Stimulated activated CD8-positive, alpha-beta memory T cell treated with anti-CD3 and anti-CD28 coated beads, Interleukin-12 subunit alpha, Interleukin-12 subunit beta, amount 100 ng/mL, for 24 hours (primary cell): ENCODE measurements around the gene ENTPD2.
"Not testable (repeated sequence)": the region's sequence is repeated elsewhere in the genome, so short reads cannot be mapped to it uniquely, and the experiment has no call there.

ENCODE experiments used
- DNase-seq: peaks from one replicate; pipeline ENCODE4 v3.0.0-alpha.2; 2020; ENCODE audit errors: extremely low read depth

The ENTPD2 gene

GRCh38 chr9:137045294-137046087 lies 8.4 kb downstream of the ENTPD2 start:
- no peak for DNase-seq

- no peak for DNase-seq
Measured at GRCh38 chr9:137044502-137045177, 9.2 kb downstream of the ENTPD2 start.

GRCh38 chr9:137044037-137044436 lies 9.8 kb downstream of the ENTPD2 start:
- no peak for DNase-seq

- no peak for DNase-seq
Measured at GRCh38 chr9:137042751-137043727, 10.8 kb downstream of the ENTPD2 start.

GRCh38 chr9:137041124-137041523 lies 12.7 kb downstream of the ENTPD2 start:
- DNase-seq, result no peak

GRCh38 chr9:137040568-137040967 lies 13.3 kb downstream of the ENTPD2 start:
- no peak for DNase-seq

GRCh38 chr9:137039611-137040366 lies 14.1 kb downstream of the ENTPD2 start:
- no peak for DNase-seq

- no peak for DNase-seq
Measured at GRCh38 chr9:137038916-137039315, 14.9 kb downstream of the ENTPD2 start.

- no peak for DNase-seq
Measured at GRCh38 chr9:137037483-137037882, 16.4 kb downstream of the ENTPD2 start.

GRCh38 chr9:137037035-137037434 lies 16.8 kb downstream of the ENTPD2 start:
- no peak for DNase-seq

- DNase-seq, result no peak
Measured at GRCh38 chr9:137035937-137036336, 17.9 kb downstream of the ENTPD2 start.

GRCh38 chr9:137035507-137035834 lies 18.4 kb downstream of the ENTPD2 start:
- no peak for DNase-seq

- peak; percentile 66 for DNase-seq
Measured at GRCh38 chr9:137034709-137035506, 19.0 kb downstream of the ENTPD2 start.

GRCh38 chr9:137034039-137034708 lies 19.7 kb downstream of the ENTPD2 start:
- no peak for DNase-seq

- not testable (repeated sequence) for DNase-seq
Measured at GRCh38 chr9:137033481-137033880, 20.4 kb downstream of the ENTPD2 start.

- no peak for DNase-seq
Measured at GRCh38 chr9:137032858-137033257, 21.0 kb downstream of the ENTPD2 start.

- DNase-seq, result no peak
Measured at GRCh38 chr9:137031904-137032640, 21.8 kb downstream of the ENTPD2 start, which contains the start of gene FUT7. Gene FUT7, minus strand, starts transcription at chr9:137032088. Its CDS starts 97 bp downstream, at chr9:137031991.

- no peak for DNase-seq
Measured at GRCh38 chr9:137030538-137031527, 23.0 kb downstream of the ENTPD2 start.
